Fibroblast of pulmonary artery (primary cell): ENCODE results near the gene JAGN1.

Source experiments
- DNase-seq: peaks from one replicate; pipeline ENCODE4 v3.0.0-alpha.2; 2010; ENCODE audit warnings: low read depth
- H3K4me3 ChIP-seq: replicated peaks from 2 replicates; pipeline ENCODE4 v1.5.1; 2011; ENCODE audit warnings: low read depth, mild to moderate bottlenecking, control low read depth, low read length, moderate library complexity
- CTCF ChIP-seq: IDR thresholded peaks from 2 replicates; pipeline ENCODE4 v1.5.1; 2011; ENCODE audit warnings: mild to moderate bottlenecking, control low read depth, low read length, inconsistent platforms; ENCODE audit errors: missing control alignments

JAGN1 gene

GRCh38 chr3:9903238-9903624 is 12.8 kb downstream of the JAGN1 start:
- no peak for TF ChIP-seq CTCF
- H3K4me3 ChIP-seq: no peak overlapping the region
- no peak for DNase-seq

GRCh38 chr3:9903904-9904303 is 13.5 kb downstream of the JAGN1 start:
- no peak for TF ChIP-seq CTCF
- H3K4me3 ChIP-seq: no peak overlapping the region
- no peak for DNase-seq

GRCh38 chr3:9906480-9906879 is 16.1 kb downstream of the JAGN1 start:
- DNase-seq: no peak
- no peak for TF ChIP-seq CTCF
- H3K4me3 ChIP-seq: no peak overlapping the region

- DNase-seq: no peak
- H3K4me3 ChIP-seq: no peak overlapping the region
- no peak for TF ChIP-seq CTCF
These were observed 17.9 kb downstream of the JAGN1 start for GRCh38 chr3:9908286-9908685.

GRCh38 chr3:9909221-9910013 is 19.0 kb downstream of the JAGN1 start:
- H3K4me3 ChIP-seq: no peak overlapping the region
- no peak for TF ChIP-seq CTCF
- no peak for DNase-seq

- no peak for TF ChIP-seq CTCF
- H3K4me3 ChIP-seq: no peak overlapping the region
- no peak for DNase-seq
These were observed 21.5 kb downstream of the JAGN1 start for GRCh38 chr3:9911863-9912262.

- no peak overlapping the region for H3K4me3 ChIP-seq
- TF ChIP-seq CTCF: no peak
- DNase-seq: peak; percentile 53
These were observed 22.0 kb downstream of the JAGN1 start for GRCh38 chr3:9912294-9912935.
